HS-27A (cell line): ENCODE measurements around the gene XYLB.

Source experiments
- DNase-seq: peaks from one replicate; pipeline ENCODE4 v3.0.0-alpha.2; 2012; ENCODE audit warnings: low read depth, missing footprints

Gene XYLB

GRCh38 chr3:38454884-38455638, 108.5 kb downstream of the XYLB start:
- DNase-seq: no peak

GRCh38 chr3:38455639-38456430, 109.2 kb downstream of the XYLB start:
- DNase-seq: no peak

- no peak for DNase-seq
Observed at GRCh38 chr3:38457111-38458003, 110.8 kb downstream of the XYLB start.

DNA sequence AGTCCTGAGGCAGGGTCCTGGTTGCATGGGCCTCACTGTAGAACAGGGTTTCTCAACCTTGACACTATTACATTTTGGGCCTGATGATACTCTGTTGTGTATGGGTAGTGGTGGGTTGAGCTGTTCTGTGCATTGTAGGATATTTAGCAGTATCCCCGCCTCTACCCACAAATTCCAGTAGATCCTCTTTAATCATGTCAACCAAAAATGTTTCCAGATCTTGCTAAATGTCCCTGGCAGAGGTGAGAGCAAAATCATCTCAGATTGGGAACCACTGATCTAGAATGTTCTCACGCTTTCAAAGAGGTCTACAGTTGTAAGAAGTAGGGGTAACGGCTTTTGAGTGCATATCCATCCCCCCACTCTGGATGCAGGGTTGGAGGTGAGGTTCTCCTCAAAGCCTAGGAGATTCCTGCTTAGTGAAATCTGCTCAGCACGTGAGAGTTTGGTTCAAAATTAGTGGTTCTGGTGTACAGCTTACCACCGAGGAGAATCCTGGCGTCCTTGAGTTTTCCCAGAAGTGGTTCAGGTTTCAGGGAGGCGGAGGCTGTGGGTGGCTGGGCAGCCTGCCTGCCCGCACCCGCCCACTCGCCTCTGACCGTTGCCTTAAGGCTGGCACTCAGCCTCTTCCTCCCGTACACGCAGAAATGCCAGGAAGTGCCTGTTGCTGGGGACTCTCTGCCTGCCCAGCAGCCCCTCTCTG, 112.4 kb downstream of the XYLB start:
- no peak for DNase-seq

- no peak for DNase-seq
Observed at GRCh38 chr3:38459499-38460048, 113.0 kb downstream of the XYLB start.

GRCh38 chr3:38460377-38461270, 114.0 kb downstream of the XYLB start:
- no peak for DNase-seq
